Thyroid gland (tissue), 4 donors: ENCODE measurements around the gene TCL1B. TPM values are rescaled to one million over a fixed set of nuclear protein-coding genes. Genes with fewer than 3 reads are reported as not detected.

Experiments used
- DNase-seq, 2 donors: peaks; one replicate each; pipeline ENCODE4 v3.0.0-alpha.2; 2019
- H3K27ac ChIP-seq, 3 donors: fragments of 200-600 bp; sonication (generic); 1 replicate in 2 of 3; 2 replicates in 1 of 3; pipeline ENCODE4 v1.5.1; 2016 to 2019; ENCODE audit warnings: mild to moderate bottlenecking in 1 of 3, moderate library complexity in 1 of 3
- H3K27me3 ChIP-seq: fragments of 200-600 bp; sonication (generic); one replicate; pipeline ENCODE4 v1.5.1; 2019
- H3K36me3 ChIP-seq, 2 donors: fragments of 200-600 bp; sonication (generic); one replicate each; pipeline ENCODE4 v1.5.1; 2016 to 2019
- H3K4me1 ChIP-seq, 2 donors: fragments of 200-600 bp; sonication (generic); one replicate each; pipeline ENCODE4 v1.5.1; 2017 to 2019
- H3K4me3 ChIP-seq, 3 donors: fragments of 200-600 bp; sonication (generic); replicated peaks in 1 of 3; 1 replicate in 2 of 3; 2 replicates in 1 of 3; pipeline ENCODE4 v1.5.1; 2016; ENCODE audit warnings: mild to moderate bottlenecking in 1 of 3
- H3K9me3 ChIP-seq: fragments of 200-600 bp; sonication (generic); one replicate; pipeline ENCODE4 v1.5.1; 2017
- POLR2A ChIP-seq, 2 donors: fragments of 450-650 bp; IDR thresholded peaks; one replicate each; pipeline ENCODE4 v1.6.1; 2017; ENCODE audit warnings: antibody characterized with exemption in 2 of 2, mild to moderate bottlenecking in 2 of 2, moderate library complexity in 1 of 2
- WGBS, 2 donors: methylation state at CpG; one replicate each; pipeline ENCODE4 v1.1.5; 2017; 5-methylcytosine and 5-hydroxymethylcytosine counted together
- intact Hi-C: fragments of 100-400 bp; cut with DNase I; formaldehyde crosslinking; loops from one replicate; pipeline ENCODE4 v1.15.1; 2023
- total RNA-seq, 4 donors: library from RNA; depleted of rRNA; stranded (reverse); fragments of >200 nt; gene quantifications; one replicate each; pipeline ENCODE4 v1.2.3, GENCODE V29; 2016
- TF ChIP-seq, protein P1 (sequence below), 6 experiments: fragments of 200-600 bp in 3 of 6; fragments of 450-650 bp in 3 of 6; sonication (generic) in 3 of 6; IDR thresholded peaks; one replicate each; pipeline ENCODE4 v1.5.1; 2016 to 2019; ENCODE audit warnings: antibody characterized with exemption in 6 of 6, mild to moderate bottlenecking in 2 of 6, inconsistent platforms in 1 of 6, moderate library complexity in 1 of 6

Gene TCL1B
- total RNA-seq, 4 donors from 2014 or later = not detected

DNA sequence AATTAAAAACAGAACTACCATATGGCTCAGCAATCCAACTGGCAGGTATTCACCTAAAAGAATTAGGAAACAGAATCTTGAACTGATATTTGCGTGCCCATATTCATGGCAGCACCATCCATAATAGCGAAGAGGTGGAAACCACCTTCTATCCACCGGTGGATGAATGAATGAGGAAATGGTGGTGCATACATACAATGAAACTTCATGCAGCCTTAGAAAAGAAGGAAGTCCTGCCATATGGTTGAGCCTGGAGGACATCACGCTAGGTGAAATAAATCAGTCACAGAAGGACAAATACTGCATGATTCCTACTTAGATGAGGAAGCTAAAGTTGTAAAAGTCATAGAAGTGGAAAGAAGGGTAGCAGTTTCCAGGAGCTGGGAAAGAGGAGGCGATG is 21.1 kb downstream of the TCL1B start:
- Histone ChIP-seq H3K27me3 (no peaks in the 10 kb centered on the region), H3K4me1 (no peaks in the 10 kb centered on the region), H3K9me3 (no peaks in the 10 kb centered on the region), H3K36me3 (no peaks in the 10 kb centered on the region), H3K27ac (no peak overlapping the region), H3K4me3 (no peak overlapping the region)
- WGBS, 2 donors = 84 to 85% methylated on average over 5 of the region's 5 CpGs
- TF ChIP-seq, protein P1, sequence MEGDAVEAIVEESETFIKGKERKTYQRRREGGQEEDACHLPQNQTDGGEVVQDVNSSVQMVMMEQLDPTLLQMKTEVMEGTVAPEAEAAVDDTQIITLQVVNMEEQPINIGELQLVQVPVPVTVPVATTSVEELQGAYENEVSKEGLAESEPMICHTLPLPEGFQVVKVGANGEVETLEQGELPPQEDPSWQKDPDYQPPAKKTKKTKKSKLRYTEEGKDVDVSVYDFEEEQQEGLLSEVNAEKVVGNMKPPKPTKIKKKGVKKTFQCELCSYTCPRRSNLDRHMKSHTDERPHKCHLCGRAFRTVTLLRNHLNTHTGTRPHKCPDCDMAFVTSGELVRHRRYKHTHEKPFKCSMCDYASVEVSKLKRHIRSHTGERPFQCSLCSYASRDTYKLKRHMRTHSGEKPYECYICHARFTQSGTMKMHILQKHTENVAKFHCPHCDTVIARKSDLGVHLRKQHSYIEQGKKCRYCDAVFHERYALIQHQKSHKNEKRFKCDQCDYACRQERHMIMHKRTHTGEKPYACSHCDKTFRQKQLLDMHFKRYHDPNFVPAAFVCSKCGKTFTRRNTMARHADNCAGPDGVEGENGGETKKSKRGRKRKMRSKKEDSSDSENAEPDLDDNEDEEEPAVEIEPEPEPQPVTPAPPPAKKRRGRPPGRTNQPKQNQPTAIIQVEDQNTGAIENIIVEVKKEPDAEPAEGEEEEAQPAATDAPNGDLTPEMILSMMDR (IDR thresholded peaks at IDR 0.05) = no peak
- no peak for TF ChIP-seq POLR2A (IDR thresholded peaks at IDR 0.05)
- intact Hi-C loops = no loop called here
- DNase-seq = no peak

DNA sequence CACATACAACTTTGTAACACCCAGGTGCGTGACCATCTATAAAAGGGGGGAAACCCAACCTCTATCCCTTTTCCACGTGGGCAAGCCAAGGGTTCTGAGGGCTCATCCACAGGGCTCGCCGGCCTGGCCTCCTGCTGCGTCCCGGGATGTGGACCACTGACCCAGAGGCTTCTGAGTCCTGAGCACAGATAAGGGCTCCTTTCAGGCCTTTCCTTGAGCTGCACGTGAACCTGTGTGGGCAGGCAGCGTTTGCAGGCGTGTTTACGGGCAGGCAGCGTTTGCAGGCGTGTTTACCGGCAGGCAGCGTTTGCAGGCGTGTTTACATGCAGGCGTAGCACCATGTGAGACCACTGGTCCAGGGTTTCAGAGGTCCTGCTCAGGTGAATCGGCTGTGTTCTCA is 23.9 kb downstream of the TCL1B start:
- Histone ChIP-seq H3K27me3 (no peaks in the 10 kb centered on the region), H3K27ac (no peak overlapping the region), H3K4me1 (no peaks in the 10 kb centered on the region), H3K9me3 (no peaks in the 10 kb centered on the region), H3K36me3 (no peaks in the 10 kb centered on the region), H3K4me3 (no peak overlapping the region)
- DNase-seq = no peak
- WGBS, 2 donors = 90 to 91% methylated on average over 17 of the region's 17 CpGs
- intact Hi-C loops = no loop called here
- no peak for TF ChIP-seq POLR2A (IDR thresholded peaks at IDR 0.05)
- TF ChIP-seq, protein P1 (IDR thresholded peaks at IDR 0.05) = no peak

GRCh38 chr14:95711476-95712176 is 25.4 kb downstream of the TCL1B start:
- DNase-seq = no peak
- H3K9me3 ChIP-seq = no peaks in the 10 kb centered on the region
- intact Hi-C loops = no loop called here
- no peak overlapping the region for H3K4me3 ChIP-seq
- H3K4me1 ChIP-seq = no peaks in the 10 kb centered on the region
- no peak for TF ChIP-seq POLR2A (IDR thresholded peaks at IDR 0.05)
- TF ChIP-seq, protein P1 (IDR thresholded peaks at IDR 0.05) = no peak
- no peak overlapping the region for H3K27ac ChIP-seq
- H3K36me3 ChIP-seq = no peaks in the 10 kb centered on the region
- no peaks in the 10 kb centered on the region for H3K27me3 ChIP-seq
- WGBS, 2 donors = 67 to 72% methylated on average over 9 of the region's 9 CpGs

DNA sequence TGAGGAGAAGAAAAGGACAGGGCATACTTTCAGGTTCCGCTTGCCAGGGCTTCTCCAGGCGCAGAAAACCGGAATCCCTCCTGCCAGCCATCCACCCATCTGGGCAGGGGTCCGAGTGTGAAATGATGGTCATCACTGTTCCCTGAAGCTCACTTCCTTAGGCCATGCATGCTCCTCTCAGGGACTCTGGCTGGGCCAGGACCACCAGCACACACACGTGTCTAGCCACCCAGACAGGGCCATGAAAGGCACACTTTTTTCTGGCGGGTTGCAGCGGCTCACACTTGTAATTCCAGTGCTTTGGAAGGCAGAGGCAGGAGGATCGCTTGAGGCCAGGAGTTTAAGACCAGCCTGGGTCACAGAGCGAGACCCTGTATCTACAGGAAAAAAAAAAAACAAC is 26.2 kb downstream of the TCL1B start:
- DNase-seq = no peak
- H3K36me3 ChIP-seq = no peaks in the 10 kb centered on the region
- H3K27ac ChIP-seq = no peak overlapping the region
- TF ChIP-seq POLR2A (IDR thresholded peaks at IDR 0.05) = no peak
- TF ChIP-seq, protein P1 (IDR thresholded peaks at IDR 0.05) = no peak
- H3K4me1 ChIP-seq = no peaks in the 10 kb centered on the region
- H3K4me3 ChIP-seq = no peak overlapping the region
- no peaks in the 10 kb centered on the region for H3K9me3 ChIP-seq
- 92 to 96% methylated on average over 9 of the region's 9 CpGs for whole genome bisulfite sequencing, 2 donors
- H3K27me3 ChIP-seq = no peaks in the 10 kb centered on the region
- intact Hi-C loops = no loop called here

- no peak for DNase-seq
- no peak for TF ChIP-seq POLR2A (IDR thresholded peaks at IDR 0.05)
- TF ChIP-seq, protein P1 (IDR thresholded peaks at IDR 0.05) = no peak
- Histone ChIP-seq H3K27me3 (no peaks in the 10 kb centered on the region), H3K4me3 (no peak within 1 kb of the TSS), H3K4me1 (no peaks in the 10 kb centered on the region), H3K9me3 (no peaks in the 10 kb centered on the region), H3K27ac (no peak within 1 kb of the TSS), H3K36me3 (no peaks in the 10 kb centered on the region)
- intact Hi-C loops = no loop called here
- WGBS, 2 donors = 54 to 93% methylated on average over 11 to 21 of the region's 47 CpGs
Observed at GRCh38 chr14:95713596-95714371, 27.6 kb downstream of the TCL1B start, which contains the start of gene TCL1A. TCL1A (minus strand) TSS chr14:95714125; CDS start chr14:95714066, 59 bp downstream.
